ENCODE data around the gene ANKRD62.

The ANKRD62 gene

DNA sequence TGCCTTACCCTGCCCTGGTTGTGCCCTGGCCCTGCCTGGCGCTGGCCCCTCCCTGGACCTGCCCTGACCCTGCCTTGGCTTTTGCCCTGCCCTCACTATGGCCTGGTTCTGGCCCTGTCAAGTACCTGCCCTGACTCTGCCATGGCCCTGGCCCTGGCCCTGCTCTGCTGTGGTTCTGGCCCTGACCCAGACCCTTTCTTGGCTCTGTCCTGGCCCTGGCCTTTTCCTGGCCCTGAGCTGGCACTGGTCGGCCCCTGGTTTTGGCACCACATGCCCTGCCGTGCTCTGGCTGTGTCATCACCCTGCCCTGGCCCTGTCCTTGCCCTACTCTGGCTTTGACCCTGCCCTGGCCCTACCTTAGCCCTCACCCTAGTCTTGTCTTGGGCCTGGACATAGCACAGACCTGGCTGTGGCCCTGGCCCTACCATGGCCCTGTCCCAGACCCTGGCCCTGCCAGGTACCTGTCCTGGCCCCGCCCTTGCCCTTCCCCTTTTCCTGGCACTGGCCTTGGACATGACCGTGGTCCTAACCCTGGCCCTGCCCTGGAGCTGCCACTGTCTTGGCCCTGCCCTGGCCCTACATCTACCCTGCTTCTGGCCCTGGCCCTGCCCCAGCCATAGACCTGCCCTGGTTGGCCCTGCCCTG, 4.8 kb upstream of the ANKRD62 start:
- Histone ChIP-seq H3K9me2 (replicated peaks; ENCODE audit: control insufficient read depth, low read length) (no peaks in the 10 kb centered on the region), H3K27ac (ENCODE audit: low read depth, low read length) (no peak overlapping the region), H4K20me1 (ENCODE audit: control insufficient read depth, insufficient read depth, low read depth, low read length) (no peaks in the 10 kb centered on the region), H3K79me2 (ENCODE audit: control insufficient read depth, low read length) (no peaks in the 10 kb centered on the region), H3F3A (ENCODE audit: control insufficient read depth, insufficient read depth) (no peaks in the 10 kb centered on the region), H3K36me3 (ENCODE audit: control insufficient read depth, low read length) (no peaks in the 10 kb centered on the region), H3K4me1 (ENCODE audit: control insufficient read depth, low read length) (no peaks in the 10 kb centered on the region), H3K9me3 (ENCODE audit: control insufficient read depth, insufficient read depth, low read length) (no peaks in the 10 kb centered on the region), H3K4me3 (ENCODE audit: low read length) (no peak overlapping the region), H3K4me2 (ENCODE audit: low read length) (no peak overlapping the region), H3K27me3 (ENCODE audit: control insufficient read depth, low read length) (no peaks in the 10 kb centered on the region)
- no peak for TF ChIP-seq EZH2phosphoT487 (IDR thresholded peaks at IDR 0.05; ENCODE audit: borderline replicate concordance, low read length)
- TF ChIP-seq, protein P1, sequence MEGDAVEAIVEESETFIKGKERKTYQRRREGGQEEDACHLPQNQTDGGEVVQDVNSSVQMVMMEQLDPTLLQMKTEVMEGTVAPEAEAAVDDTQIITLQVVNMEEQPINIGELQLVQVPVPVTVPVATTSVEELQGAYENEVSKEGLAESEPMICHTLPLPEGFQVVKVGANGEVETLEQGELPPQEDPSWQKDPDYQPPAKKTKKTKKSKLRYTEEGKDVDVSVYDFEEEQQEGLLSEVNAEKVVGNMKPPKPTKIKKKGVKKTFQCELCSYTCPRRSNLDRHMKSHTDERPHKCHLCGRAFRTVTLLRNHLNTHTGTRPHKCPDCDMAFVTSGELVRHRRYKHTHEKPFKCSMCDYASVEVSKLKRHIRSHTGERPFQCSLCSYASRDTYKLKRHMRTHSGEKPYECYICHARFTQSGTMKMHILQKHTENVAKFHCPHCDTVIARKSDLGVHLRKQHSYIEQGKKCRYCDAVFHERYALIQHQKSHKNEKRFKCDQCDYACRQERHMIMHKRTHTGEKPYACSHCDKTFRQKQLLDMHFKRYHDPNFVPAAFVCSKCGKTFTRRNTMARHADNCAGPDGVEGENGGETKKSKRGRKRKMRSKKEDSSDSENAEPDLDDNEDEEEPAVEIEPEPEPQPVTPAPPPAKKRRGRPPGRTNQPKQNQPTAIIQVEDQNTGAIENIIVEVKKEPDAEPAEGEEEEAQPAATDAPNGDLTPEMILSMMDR (IDR thresholded peaks at IDR 0.05; ENCODE audit: low read depth, low read length, poor library complexity, severe bottlenecking) = no peak

DNA sequence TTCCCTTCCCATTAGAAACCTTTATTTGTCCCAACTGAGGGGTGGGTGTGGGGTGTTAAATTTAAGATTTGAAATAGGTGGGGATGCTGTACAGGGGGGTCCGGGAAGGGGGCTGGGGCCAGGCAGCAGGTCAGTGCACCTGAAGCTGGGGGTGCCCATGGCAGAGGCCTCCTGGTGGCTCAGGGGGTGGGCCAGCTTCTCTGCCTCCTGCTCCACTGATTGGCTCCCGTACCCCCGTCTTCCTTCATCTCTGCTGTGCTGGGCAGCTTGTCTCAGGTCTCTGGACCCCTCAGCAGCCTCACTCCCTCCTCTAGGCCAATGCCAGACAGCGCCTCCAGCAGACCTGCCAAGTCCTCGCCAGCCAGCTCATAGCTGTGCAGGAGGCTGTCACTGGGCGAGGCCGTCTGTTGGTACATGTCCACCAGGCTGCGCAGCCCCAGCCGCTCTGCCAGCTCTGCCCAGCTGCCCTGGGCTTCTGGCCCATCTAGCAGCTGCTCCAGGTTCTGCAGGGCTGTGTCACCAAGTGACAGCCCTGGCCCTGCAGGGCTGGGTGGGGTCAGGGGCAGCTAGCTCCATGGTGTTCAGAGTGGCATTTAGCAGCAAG, 2.0 kb upstream of the ANKRD62 start:
- Histone ChIP-seq H3K79me2 (ENCODE audit: control insufficient read depth, low read length) (no peaks in the 10 kb centered on the region), H3K27ac (ENCODE audit: low read depth, low read length) (no peak overlapping the region), H3K4me2 (ENCODE audit: low read length) (no peak overlapping the region), H3K36me3 (ENCODE audit: control insufficient read depth, low read length) (no peaks in the 10 kb centered on the region), H3K4me1 (ENCODE audit: control insufficient read depth, low read length) (no peaks in the 10 kb centered on the region), H3F3A (ENCODE audit: control insufficient read depth, insufficient read depth) (no peaks in the 10 kb centered on the region), H3K27me3 (ENCODE audit: control insufficient read depth, low read length) (no peaks in the 10 kb centered on the region; the same call in 1 of the 2 replicates), H3K4me3 (ENCODE audit: low read length) (no peak overlapping the region), H3K9me2 (replicated peaks; ENCODE audit: control insufficient read depth, low read length) (no peaks in the 10 kb centered on the region), H3K9me3 (ENCODE audit: control insufficient read depth, insufficient read depth, low read length) (no peaks in the 10 kb centered on the region), H4K20me1 (ENCODE audit: control insufficient read depth, insufficient read depth, low read depth, low read length) (no peaks in the 10 kb centered on the region)
- TF ChIP-seq EZH2phosphoT487 (IDR thresholded peaks at IDR 0.05; ENCODE audit: borderline replicate concordance, low read length) = no peak
- TF ChIP-seq, protein P1 (IDR thresholded peaks at IDR 0.05; ENCODE audit: low read depth, low read length, poor library complexity, severe bottlenecking) = no peak

DNA sequence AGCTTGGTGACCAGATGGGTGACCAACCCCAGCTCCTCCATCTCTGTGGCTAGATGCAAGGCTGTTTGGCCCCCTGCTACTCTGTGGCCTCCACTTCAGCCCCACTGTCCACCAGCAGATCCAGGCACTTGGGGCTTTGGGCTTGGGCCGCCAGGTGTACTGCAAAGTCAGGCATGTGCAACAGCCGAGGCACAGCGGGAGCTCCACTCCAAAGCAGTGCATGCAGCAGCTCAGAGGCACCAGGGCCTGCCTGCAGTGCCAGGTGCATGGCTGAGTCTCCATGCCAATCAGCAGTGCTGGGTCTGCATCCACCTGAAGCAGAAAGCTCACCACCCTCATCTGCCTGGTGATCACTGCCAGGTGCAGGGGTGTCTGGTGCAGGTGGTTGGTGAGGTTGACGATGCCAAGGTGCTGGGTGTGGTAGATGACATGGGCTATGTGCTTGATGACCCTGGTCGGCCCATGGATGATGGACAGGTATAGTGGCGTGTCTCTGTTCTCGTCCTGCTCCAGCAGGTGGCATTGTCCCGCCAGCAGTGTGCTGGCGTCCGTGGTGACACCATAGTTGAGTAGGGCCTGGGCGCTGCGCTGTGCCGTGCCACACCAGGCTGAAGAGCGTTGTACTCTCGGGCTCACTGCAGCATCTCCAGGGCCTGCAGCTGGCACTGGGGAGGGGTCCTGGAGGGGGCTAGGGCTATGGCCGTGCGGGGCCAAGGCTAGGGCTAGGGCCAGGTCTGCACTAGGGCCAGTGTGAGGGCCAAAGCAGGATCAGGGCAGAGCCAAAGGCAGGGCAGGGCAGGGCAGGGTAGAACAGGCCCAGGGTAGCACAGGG, 1.0 kb upstream of the ANKRD62 start:
- no peak overlapping the region for H3K27ac ChIP-seq (ENCODE audit: low read depth, low read length)
- no peak for TF ChIP-seq EZH2phosphoT487 (IDR thresholded peaks at IDR 0.05; ENCODE audit: borderline replicate concordance, low read length)
- TF ChIP-seq, protein P1 (IDR thresholded peaks at IDR 0.05; ENCODE audit: low read depth, low read length, poor library complexity, severe bottlenecking) = peak; percentile 19
- H3K27me3 ChIP-seq (ENCODE audit: control insufficient read depth, low read length) = peaks cover 1% of the 10 kb centered on the region; the same call in 1 of the 2 replicates
- no peaks in the 10 kb centered on the region for H3K9me3 ChIP-seq (ENCODE audit: control insufficient read depth, insufficient read depth, low read length)
- H3F3A ChIP-seq (ENCODE audit: control insufficient read depth, insufficient read depth) = no peaks in the 10 kb centered on the region
- no peak overlapping the region for H3K4me2 ChIP-seq (ENCODE audit: low read length)
- H3K9me2 ChIP-seq (replicated peaks; ENCODE audit: control insufficient read depth, low read length) = no peaks in the 10 kb centered on the region
- H3K79me2 ChIP-seq (ENCODE audit: control insufficient read depth, low read length) = no peaks in the 10 kb centered on the region
- H3K4me1 ChIP-seq (ENCODE audit: control insufficient read depth, low read length) = no peaks in the 10 kb centered on the region
- no peaks in the 10 kb centered on the region for H4K20me1 ChIP-seq (ENCODE audit: control insufficient read depth, insufficient read depth, low read depth, low read length)
- no peak overlapping the region for H3K4me3 ChIP-seq (ENCODE audit: low read length)
- no peaks in the 10 kb centered on the region for H3K36me3 ChIP-seq (ENCODE audit: control insufficient read depth, low read length)

Measured in DOHH2 (cell line).